SK-N-SH (cell line): Measurements from ENCODE around the gene ZNF236. TPM values are rescaled to one million over a fixed set of nuclear protein-coding genes. Genes with fewer than 3 reads are reported as not detected.

Source experiments
- CTCF ChIA-PET: fragments of 300-600, 350-600 bp; formaldehyde crosslinking; extraction: SDS; loops from one replicate; lab custom pipeline; 2021; lab: Yijun Ruan, JAX
- POLR2A ChIA-PET: fragments of 350-600 bp; sonication (Branson Sonifier 250); formaldehyde crosslinking; extraction: SDS; loops from one replicate; lab custom pipeline; 2020; ENCODE audit warnings: antibody characterized with exemption, inconsistent platforms; lab: Yijun Ruan, JAX
- DNase-seq: peaks from one replicate; pipeline ENCODE4 v3.0.0; 2012
- H2AFZ ChIP-seq: fragments of 200-600 bp; sonication (generic); 2 replicates; pipeline ENCODE4 v1.8.1; 2016; ENCODE audit warnings: antibody characterized with exemption, mild to moderate bottlenecking, low read depth
- H3F3A ChIP-seq: fragments of 200-600 bp; sonication (generic); replicated peaks from 2 replicates; pipeline ENCODE3; 2016; ENCODE audit warnings: antibody characterized with exemption, mild to moderate bottlenecking; ENCODE audit not compliant: insufficient read depth
- H3K27ac ChIP-seq, 2 experiments: fragments of 200-500 bp in 1 of 2; fragments of 200-600 bp in 1 of 2; sonication (Bioruptor generic) in 1 of 2; sonication (generic), shearing (Covaris generic) in 1 of 2; 2 replicates each; pipeline versions ENCODE4 v1.5.1 to v1.6.1; 2014 to 2016; ENCODE audit warnings: low read depth in 2 of 2, inconsistent platforms in 1 of 2, low read length in 1 of 2, mild to moderate bottlenecking in 1 of 2, mixed read lengths in 1 of 2
- H3K27me3 ChIP-seq: fragments of 200-600 bp; sonication (generic), shearing (Covaris generic); 2 replicates; pipeline ENCODE4 v1.6.1; 2016; ENCODE audit warnings: mixed run types; ENCODE audit not compliant: insufficient read depth
- H3K36me3 ChIP-seq, 2 experiments: fragments of 200-500 bp in 1 of 2; fragments of 200-600 bp in 1 of 2; sonication (Bioruptor generic) in 1 of 2; sonication (generic) in 1 of 2; replicated peaks in 1 of 2; 2 replicates each; pipeline versions ENCODE3 to v1.5.1; 2014 to 2016; ENCODE audit warnings: low read length in 1 of 2, mild to moderate bottlenecking in 1 of 2; ENCODE audit not compliant: insufficient read depth in 2 of 2, control insufficient read depth in 1 of 2
- H3K4me1 ChIP-seq, 2 experiments: fragments of 200-500 bp in 1 of 2; fragments of 200-600 bp in 1 of 2; sonication (Bioruptor generic) in 1 of 2; sonication (generic), shearing (Covaris generic) in 1 of 2; 2 replicates each; pipeline versions ENCODE4 v1.5.1 to v1.6.1; 2014 to 2016; ENCODE audit warnings: low read depth in 1 of 2, low read length in 1 of 2, mixed run types in 1 of 2; ENCODE audit not compliant: insufficient read depth in 2 of 2, control insufficient read depth in 1 of 2
- H3K4me2 ChIP-seq: fragments of 200-600 bp; sonication (generic), shearing (Covaris generic); 2 replicates; pipeline ENCODE4 v1.6.1; 2017; ENCODE audit warnings: mixed run types
- H3K4me3 ChIP-seq, 2 experiments: fragments of 200-500 bp in 1 of 2; fragments of 200-600 bp in 1 of 2; sonication (Bioruptor generic) in 1 of 2; sonication (generic), shearing (Covaris generic) in 1 of 2; 2 replicates each; pipeline versions ENCODE4 v1.5.1 to v1.8.1; 2014 to 2016; ENCODE audit warnings: low read depth in 2 of 2, inconsistent platforms in 1 of 2, low read length in 1 of 2, mild to moderate bottlenecking in 1 of 2, mixed read lengths in 1 of 2, moderate library complexity in 1 of 2
- H3K79me2 ChIP-seq: fragments of 200-600 bp; sonication (generic); 2 replicates; pipeline ENCODE4 v1.8.1; 2017; ENCODE audit warnings: mild to moderate bottlenecking; ENCODE audit not compliant: insufficient read depth
- H3K9ac ChIP-seq: fragments of 200-600 bp; sonication (generic); 2 replicates; pipeline ENCODE4 v1.6.1; 2017; ENCODE audit warnings: mixed run types
- H3K9me2 ChIP-seq: fragments of 200-600 bp; sonication (generic); 2 replicates; pipeline ENCODE4 v1.6.1; 2017; ENCODE audit warnings: mixed run types
- H3K9me3 ChIP-seq: fragments of 200-600 bp; sonication (generic); 2 replicates; pipeline ENCODE4 v1.6.1; 2017; ENCODE audit warnings: mixed run types, mild to moderate bottlenecking, moderate library complexity
- H4K20me1 ChIP-seq: fragments of 200-600 bp; sonication (generic); 2 replicates; pipeline ENCODE4 v1.6.1; 2017; ENCODE audit warnings: mild to moderate bottlenecking, mixed run types; ENCODE audit not compliant: insufficient read depth
- ELF1 ChIP-seq: IDR thresholded peaks from 2 replicates; pipeline ENCODE4 v1.4.0; 2012
- EZH2phosphoT487 ChIP-seq: fragments of 200-600 bp; sonication (generic); IDR thresholded peaks from 2 replicates; pipeline ENCODE4 v1.6.1; 2017; ENCODE audit warnings: low read depth, mixed run types, mild to moderate bottlenecking, antibody characterized with exemption, moderate library complexity, borderline replicate concordance
- FOSL2 ChIP-seq: IDR thresholded peaks from 2 replicates; pipeline ENCODE4 v1.4.0; 2012; ENCODE audit warnings: low read depth, mild to moderate bottlenecking, moderate library complexity, borderline replicate concordance
- FOXJ3 ChIP-seq: sonication (generic); formaldehyde crosslinking; IDR thresholded peaks from 2 replicates; pipeline ENCODE4 v1.5.1; 2020; ENCODE audit warnings: mild to moderate bottlenecking, missing genetic modification reagents
- FOXM1 ChIP-seq: IDR thresholded peaks from 2 replicates; pipeline ENCODE4 v1.4.0; 2012; ENCODE audit warnings: low read depth, mild to moderate bottlenecking
- GATA2 ChIP-seq: sonication (generic); formaldehyde crosslinking; IDR thresholded peaks from 2 replicates; pipeline ENCODE4 v1.5.0; 2020; ENCODE audit warnings: mild to moderate bottlenecking, missing genetic modification reagents
- MAX ChIP-seq: IDR thresholded peaks from 2 replicates; pipeline ENCODE4 v1.4.0; 2012; ENCODE audit warnings: low read depth
- MEF2A ChIP-seq: IDR thresholded peaks from 2 replicates; pipeline ENCODE4 v1.4.0; 2012; ENCODE audit warnings: low read depth, borderline replicate concordance
- MXI1 ChIP-seq: IDR thresholded peaks from 2 replicates; pipeline ENCODE4 v1.6.1; 2012; ENCODE audit warnings: mild to moderate bottlenecking, low read depth, low read length, improper control_type of control experiment
- NFIC ChIP-seq: IDR thresholded peaks from 2 replicates; pipeline ENCODE4 v1.4.0; 2012; ENCODE audit warnings: borderline replicate concordance
- NRF1 ChIP-seq: IDR thresholded peaks from 2 replicates; pipeline ENCODE4 v1.6.1; 2012; ENCODE audit warnings: low read depth, mild to moderate bottlenecking, low read length
- RFX5 ChIP-seq: IDR thresholded peaks from 2 replicates; pipeline ENCODE4 v1.6.1; 2012; ENCODE audit warnings: mild to moderate bottlenecking, improper control_type of control experiment, low read length
- RXRA ChIP-seq: IDR thresholded peaks from 2 replicates; pipeline ENCODE4 v1.4.0; 2012; ENCODE audit warnings: low read depth, mild to moderate bottlenecking, borderline replicate concordance
- SIN3A ChIP-seq: IDR thresholded peaks from 2 replicates; pipeline ENCODE4 v1.6.1; 2012; ENCODE audit warnings: low read depth, mild to moderate bottlenecking, low read length, moderate library complexity, borderline replicate concordance
- SMC3 ChIP-seq: IDR thresholded peaks from 2 replicates; pipeline ENCODE4 v1.6.1; 2012; ENCODE audit warnings: low read depth, low read length, improper control_type of control experiment
- YY1 ChIP-seq: IDR thresholded peaks from 2 replicates; pipeline ENCODE4 v1.4.0; 2012; ENCODE audit warnings: low read depth, mild to moderate bottlenecking
- ZBTB33 ChIP-seq: IDR thresholded peaks from 2 replicates; pipeline ENCODE4 v1.4.0; 2012; ENCODE audit warnings: low read depth, borderline replicate concordance
- WGBS: methylation state at CpG from one replicate; pipeline ENCODE4 v1.1.6; 2017; ENCODE audit warnings: low lambda C conversion rate; 5-methylcytosine and 5-hydroxymethylcytosine counted together
- polyA plus RNA-seq, 3 experiments: library from polyadenylated mRNA; depleted of rRNA; stranded (reverse); fragments of >200 nt; gene quantifications; 2 replicates each; pipeline ENCODE4 v1.2.3, GENCODE V29; 2012
- TF ChIP-seq, protein P1 (sequence below): IDR thresholded peaks from 2 replicates; pipeline ENCODE4 v1.6.1; 2012; ENCODE audit warnings: mild to moderate bottlenecking, low read depth, low read length, moderate library complexity

The ZNF236 gene
- polyA plus RNA-seq, 1 of the 3 experiments (the other 2 are of a cell fraction), result 4.2 TPM

GRCh38 chr18:76783786-76784484 is 38.4 kb upstream of the ZNF236 start:
- H3K4me3 ChIP-seq, result no peak overlapping the region
- H3F3A ChIP-seq, result no peaks in the 10 kb centered on the region
- no peak overlapping the region for H3K9ac ChIP-seq
- 58% methylated on average over 26 of the region's 29 CpGs for WGBS
- H3K27ac ChIP-seq, result no peak overlapping the region
- H3K36me3 ChIP-seq, result no peaks in the 10 kb centered on the region
- no peaks in the 10 kb centered on the region for H3K79me2 ChIP-seq
- TF ChIP-seq YY1 (no peak), ELF1 (no peak), MEF2A (no peak), NFIC (no peak), MXI1 (no peak), EZH2phosphoT487 (no peak), FOXJ3 (no peak), SIN3A (no peak), RXRA (no peak), RFX5 (no peak), SMC3 (no peak), FOXM1 (no peak), MAX (no peak), GATA2 (no peak), ZBTB33 (no peak), NRF1 (no peak), FOSL2 (no peak)
- TF ChIP-seq, protein P1, sequence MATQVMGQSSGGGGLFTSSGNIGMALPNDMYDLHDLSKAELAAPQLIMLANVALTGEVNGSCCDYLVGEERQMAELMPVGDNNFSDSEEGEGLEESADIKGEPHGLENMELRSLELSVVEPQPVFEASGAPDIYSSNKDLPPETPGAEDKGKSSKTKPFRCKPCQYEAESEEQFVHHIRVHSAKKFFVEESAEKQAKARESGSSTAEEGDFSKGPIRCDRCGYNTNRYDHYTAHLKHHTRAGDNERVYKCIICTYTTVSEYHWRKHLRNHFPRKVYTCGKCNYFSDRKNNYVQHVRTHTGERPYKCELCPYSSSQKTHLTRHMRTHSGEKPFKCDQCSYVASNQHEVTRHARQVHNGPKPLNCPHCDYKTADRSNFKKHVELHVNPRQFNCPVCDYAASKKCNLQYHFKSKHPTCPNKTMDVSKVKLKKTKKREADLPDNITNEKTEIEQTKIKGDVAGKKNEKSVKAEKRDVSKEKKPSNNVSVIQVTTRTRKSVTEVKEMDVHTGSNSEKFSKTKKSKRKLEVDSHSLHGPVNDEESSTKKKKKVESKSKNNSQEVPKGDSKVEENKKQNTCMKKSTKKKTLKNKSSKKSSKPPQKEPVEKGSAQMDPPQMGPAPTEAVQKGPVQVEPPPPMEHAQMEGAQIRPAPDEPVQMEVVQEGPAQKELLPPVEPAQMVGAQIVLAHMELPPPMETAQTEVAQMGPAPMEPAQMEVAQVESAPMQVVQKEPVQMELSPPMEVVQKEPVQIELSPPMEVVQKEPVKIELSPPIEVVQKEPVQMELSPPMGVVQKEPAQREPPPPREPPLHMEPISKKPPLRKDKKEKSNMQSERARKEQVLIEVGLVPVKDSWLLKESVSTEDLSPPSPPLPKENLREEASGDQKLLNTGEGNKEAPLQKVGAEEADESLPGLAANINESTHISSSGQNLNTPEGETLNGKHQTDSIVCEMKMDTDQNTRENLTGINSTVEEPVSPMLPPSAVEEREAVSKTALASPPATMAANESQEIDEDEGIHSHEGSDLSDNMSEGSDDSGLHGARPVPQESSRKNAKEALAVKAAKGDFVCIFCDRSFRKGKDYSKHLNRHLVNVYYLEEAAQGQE, result no peak
- no peaks in the 10 kb centered on the region for H4K20me1 ChIP-seq
- no peak overlapping the region for H3K4me2 ChIP-seq
- CTCF ChIA-PET, result interaction anchor here (1.3 to 11.8 kb wide), 2 partner anchors 19 to 200 kb away, joined by 3 to 90 read pairs; no protein-coding TSS in a partner anchor
- POLR2A ChIA-PET, result no interaction called here
- no peak for DNase-seq
- no peaks in the 10 kb centered on the region for H3K27me3 ChIP-seq
- no peaks in the 10 kb centered on the region for H3K9me2 ChIP-seq
- no peaks in the 10 kb centered on the region for H3K9me3 ChIP-seq
- no peak overlapping the region for H2AFZ ChIP-seq
- H3K4me1 ChIP-seq, result no peaks in the 10 kb centered on the region
